D341Med (cell line): Measurements from ENCODE around the gene MLH3.

Experiments used
- DNase-seq: peaks from one replicate; pipeline ENCODE4 v3.0.0; 2012; ENCODE audit warnings: low spot score

Gene MLH3

DNA sequence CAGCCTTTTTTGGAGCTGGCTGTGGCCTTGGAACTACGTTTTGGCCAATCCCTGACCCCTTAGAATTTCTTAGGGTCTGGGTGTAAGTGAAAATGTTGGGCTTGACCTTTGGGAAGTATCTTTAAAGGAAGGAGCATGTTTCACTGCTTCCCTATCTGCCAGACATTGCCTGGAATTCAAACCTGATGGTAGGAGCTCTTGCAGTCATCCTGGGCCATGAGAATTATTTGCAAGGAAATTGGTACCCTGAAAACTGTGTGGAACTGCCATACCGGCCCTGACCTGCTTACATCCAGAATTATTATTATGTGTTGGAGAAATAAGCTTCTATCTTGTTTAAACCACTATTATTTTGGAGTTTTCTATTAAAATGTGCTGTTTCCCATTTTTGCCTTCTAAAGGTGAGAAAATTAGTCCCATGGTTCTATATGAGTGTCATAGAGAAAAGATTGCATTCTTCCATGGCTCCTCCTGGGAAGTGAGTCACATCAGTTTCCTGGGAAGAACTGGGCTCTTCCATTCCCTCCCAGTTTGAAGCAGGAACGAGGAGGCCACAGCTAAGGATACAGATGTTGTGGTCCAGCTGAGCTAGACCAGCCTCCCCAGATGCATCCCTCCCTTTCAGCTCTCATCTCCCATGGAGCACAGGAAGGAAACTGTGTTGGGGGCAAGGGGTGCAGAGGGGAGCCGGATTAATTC is 86.3 kb downstream of the MLH3 start:
- DNase-seq: no peak
